Brain pericyte (primary cell): ENCODE measurements around the gene CC2D2A.
"Not testable (repeated sequence)": the region's sequence is repeated elsewhere in the genome, so short reads cannot be mapped to it uniquely, and the experiment has no call there.

Experiments
- DNase-seq: peaks from one replicate; pipeline ENCODE4 v3.0.0-alpha.2; 2012; ENCODE audit warnings: low read depth, low spot score

Gene CC2D2A

GRCh38 chr4:15516494-15516893, 46.8 kb downstream of the CC2D2A start:
- DNase-seq, result no peak

- DNase-seq, result not testable (repeated sequence)
Observed at GRCh38 chr4:15517681-15518080, 48.0 kb downstream of the CC2D2A start.

- DNase-seq, result no peak
Observed at GRCh38 chr4:15521442-15522039, 51.9 kb downstream of the CC2D2A start.

GRCh38 chr4:15525080-15525479, 55.4 kb downstream of the CC2D2A start:
- no peak for DNase-seq

GRCh38 chr4:15526924-15527592, 57.4 kb downstream of the CC2D2A start:
- DNase-seq, result no peak

GRCh38 chr4:15531792-15532191, 62.1 kb downstream of the CC2D2A start:
- no peak for DNase-seq

GRCh38 chr4:15533817-15534216, 64.1 kb downstream of the CC2D2A start:
- no peak for DNase-seq

- DNase-seq, result no peak
Observed at GRCh38 chr4:15535599-15535998, 65.9 kb downstream of the CC2D2A start.

GRCh38 chr4:15536552-15537499, 67.1 kb downstream of the CC2D2A start:
- no peak for DNase-seq

- DNase-seq, result no peak
Observed at GRCh38 chr4:15541941-15542340, 72.3 kb downstream of the CC2D2A start.

- DNase-seq, result no peak
Observed at GRCh38 chr4:15542760-15543159, 73.1 kb downstream of the CC2D2A start.

GRCh38 chr4:15543537-15544247, 74.0 kb downstream of the CC2D2A start:
- DNase-seq, result no peak

GRCh38 chr4:15544248-15544729, 74.6 kb downstream of the CC2D2A start:
- no peak for DNase-seq

- no peak for DNase-seq
Observed at GRCh38 chr4:15545371-15545770, 75.7 kb downstream of the CC2D2A start.

GRCh38 chr4:15547392-15547791, 77.7 kb downstream of the CC2D2A start:
- no peak for DNase-seq

GRCh38 chr4:15550491-15550890, 80.8 kb downstream of the CC2D2A start:
- DNase-seq, result no peak

- no peak for DNase-seq
Observed at GRCh38 chr4:15551740-15552446, 82.2 kb downstream of the CC2D2A start.

GRCh38 chr4:15552557-15553362, 83.1 kb downstream of the CC2D2A start:
- DNase-seq, result no peak

GRCh38 chr4:15556511-15557092, 86.9 kb downstream of the CC2D2A start:
- no peak for DNase-seq
